Measurements from ENCODE around the gene SERPINA12.

SERPINA12 gene

GRCh38 chr14:94491511-94491910, 17.8 kb downstream of the SERPINA12 start:
- TF ChIP-seq CTCF (IDR thresholded peaks at IDR 0.05; ENCODE audit: insufficient read depth, low read length, missing control alignments): no peak
- no peak for DNase-seq (ENCODE audit: low read depth, low spot score)
- ChIA-PET POLR2A (no interaction called here), CTCF (interaction anchor here (1.0 to 1.9 kb wide), 3 partner anchors 15 to 136 kb away, joined by 3 to 8 read pairs (median 4); no protein-coding TSS in a partner anchor)
- H3K4me3 ChIP-seq (ENCODE audit: low read depth, low read length): no peak overlapping the region

- ChIA-PET POLR2A (no interaction called here), CTCF (interaction anchor here (1.6 to 6.9 kb wide), 2 partner anchors 9 to 56 kb away, joined by 9 to 94 read pairs; no protein-coding TSS in a partner anchor)
- TF ChIP-seq CTCF (IDR thresholded peaks at IDR 0.05; ENCODE audit: insufficient read depth, low read length, missing control alignments): no peak
- no peak overlapping the region for H3K4me3 ChIP-seq (ENCODE audit: low read depth, low read length)
- DNase-seq (ENCODE audit: low read depth, low spot score): no peak
Observed at GRCh38 chr14:94489336-94489735, 19.9 kb downstream of the SERPINA12 start.

GRCh38 chr14:94486883-94487282, 22.4 kb downstream of the SERPINA12 start:
- no peak for DNase-seq (ENCODE audit: low read depth, low spot score)
- POLR2A ChIA-PET: interaction anchor here (1.0 kb wide), 1 partner anchor 53 kb away, joined by 3 read pairs; no protein-coding TSS in a partner anchor
- H3K4me3 ChIP-seq (ENCODE audit: low read depth, low read length): no peak overlapping the region
- no peak for TF ChIP-seq CTCF (IDR thresholded peaks at IDR 0.05; ENCODE audit: insufficient read depth, low read length, missing control alignments)
- CTCF ChIA-PET: interaction anchor here (0.7 to 6.9 kb wide), 59 partner anchors 11 to 631 kb away, joined by 3 to 137 read pairs (median 6); partner anchors contain the start of genes SERPINA2 and SERPINA9

- no peak overlapping the region; the same call in 1 of the 2 replicates for H3K4me3 ChIP-seq (ENCODE audit: low read depth, low read length)
- peak; percentile 98 for TF ChIP-seq CTCF (IDR thresholded peaks at IDR 0.05; ENCODE audit: insufficient read depth, low read length, missing control alignments)
- DNase-seq (ENCODE audit: low read depth, low spot score): no peak
Observed at GRCh38 chr14:94485944-94486841, 23.1 kb downstream of the SERPINA12 start.

GRCh38 chr14:94484481-94484880, 24.8 kb downstream of the SERPINA12 start:
- ChIA-PET POLR2A (no interaction called here), CTCF (interaction anchor here (0.6 to 6.9 kb wide), 20 partner anchors 9 to 540 kb away, joined by 3 to 137 read pairs (median 4); partner anchors contain the start of genes SERPINA11 and SERPINA9)
- no peak for DNase-seq (ENCODE audit: low read depth, low spot score)
- H3K4me3 ChIP-seq (ENCODE audit: low read depth, low read length): no peak overlapping the region
- no peak for TF ChIP-seq CTCF (IDR thresholded peaks at IDR 0.05; ENCODE audit: insufficient read depth, low read length, missing control alignments)

More at GRCh38 chr14:94485944-94486841, 23.1 kb downstream of the SERPINA12 start:
- POLR2A ChIA-PET: interaction anchor here (1.0 kb wide), 1 partner anchor 52 kb away, joined by 3 read pairs; no protein-coding TSS in a partner anchor
- CTCF ChIA-PET: interaction anchor here (0.7 to 6.9 kb wide), 67 partner anchors 10 to 632 kb away, joined by 3 to 137 read pairs (median 5); partner anchors contain the start of genes SERPINA2 and SERPINA9

Data from AG04449 (cell line).